NCI-H2227 (cell line): ENCODE data around the gene RBM33.

ENCODE experiments used
- DNase-seq: peaks from one replicate; lab custom pipeline; 2025; ENCODE audit not compliant: unreplicated experiment; lab: John Stamatoyannopoulos, UW

The RBM33 gene

GRCh38 chr7:155741805-155742204 lies 97.3 kb downstream of the RBM33 start:
- DNase-seq = no peak

GRCh38 chr7:155743177-155743576 lies 98.7 kb downstream of the RBM33 start:
- DNase-seq = no peak

DNA sequence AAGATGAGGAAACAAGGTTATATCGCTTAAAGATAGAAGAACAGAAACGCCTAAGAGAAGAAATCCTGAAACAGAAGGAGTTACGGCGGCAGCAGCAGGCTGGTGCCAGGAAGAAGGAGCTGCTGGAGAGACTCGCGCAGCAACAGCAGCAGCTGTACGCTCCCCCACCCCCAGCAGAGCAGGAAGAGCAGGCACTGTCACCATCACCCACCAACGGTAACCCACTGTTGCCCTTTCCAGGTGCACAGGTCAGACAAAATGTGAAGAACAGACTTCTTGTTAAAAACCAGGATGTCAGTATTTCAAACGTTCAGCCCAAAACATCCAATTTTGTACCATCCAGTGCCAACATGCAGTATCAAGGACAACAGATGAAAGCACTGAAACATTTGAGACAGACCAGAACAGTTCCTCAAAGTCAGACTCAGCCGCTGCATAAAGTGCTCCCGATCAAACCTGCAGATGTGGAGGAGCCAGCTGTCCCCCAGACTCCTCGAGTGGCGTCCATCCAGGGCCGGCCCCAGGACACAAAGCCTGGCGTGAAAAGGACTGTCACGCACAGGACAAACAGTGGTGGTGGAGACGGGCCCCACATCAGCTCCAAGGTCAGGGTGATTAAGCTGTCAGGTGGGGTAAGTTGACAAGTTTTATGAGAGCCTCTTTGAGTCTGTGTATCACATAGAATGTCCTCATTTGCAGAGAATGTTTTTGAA lies 100.7 kb downstream of the RBM33 start:
- DNase-seq = no peak

GRCh38 chr7:155745737-155746136 lies 101.3 kb downstream of the RBM33 start:
- DNase-seq = no peak

DNA sequence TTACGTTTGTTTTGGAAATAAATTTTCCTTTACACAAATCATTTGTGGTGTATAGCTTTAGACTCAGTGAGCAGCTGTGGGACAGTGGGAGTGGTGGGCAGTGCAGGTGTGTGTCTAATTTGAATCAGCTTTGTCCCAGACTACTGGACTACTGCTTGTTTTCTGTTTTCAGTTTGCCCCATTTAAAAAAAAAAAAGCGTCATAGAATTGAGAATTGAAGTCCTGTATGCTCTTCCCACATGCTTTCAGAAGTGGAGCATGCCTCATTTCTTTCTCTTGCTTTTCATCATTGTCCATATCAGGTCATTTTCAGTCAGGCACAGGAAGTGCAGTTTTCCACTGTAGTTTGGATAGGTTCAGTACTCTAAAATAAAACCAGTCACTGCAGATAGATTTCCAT lies 101.7 kb downstream of the RBM33 start:
- DNase-seq = no peak

- no peak for DNase-seq
Observed at GRCh38 chr7:155747209-155747608, 102.7 kb downstream of the RBM33 start.

GRCh38 chr7:155749578-155749977 lies 105.1 kb downstream of the RBM33 start:
- DNase-seq = no peak

DNA sequence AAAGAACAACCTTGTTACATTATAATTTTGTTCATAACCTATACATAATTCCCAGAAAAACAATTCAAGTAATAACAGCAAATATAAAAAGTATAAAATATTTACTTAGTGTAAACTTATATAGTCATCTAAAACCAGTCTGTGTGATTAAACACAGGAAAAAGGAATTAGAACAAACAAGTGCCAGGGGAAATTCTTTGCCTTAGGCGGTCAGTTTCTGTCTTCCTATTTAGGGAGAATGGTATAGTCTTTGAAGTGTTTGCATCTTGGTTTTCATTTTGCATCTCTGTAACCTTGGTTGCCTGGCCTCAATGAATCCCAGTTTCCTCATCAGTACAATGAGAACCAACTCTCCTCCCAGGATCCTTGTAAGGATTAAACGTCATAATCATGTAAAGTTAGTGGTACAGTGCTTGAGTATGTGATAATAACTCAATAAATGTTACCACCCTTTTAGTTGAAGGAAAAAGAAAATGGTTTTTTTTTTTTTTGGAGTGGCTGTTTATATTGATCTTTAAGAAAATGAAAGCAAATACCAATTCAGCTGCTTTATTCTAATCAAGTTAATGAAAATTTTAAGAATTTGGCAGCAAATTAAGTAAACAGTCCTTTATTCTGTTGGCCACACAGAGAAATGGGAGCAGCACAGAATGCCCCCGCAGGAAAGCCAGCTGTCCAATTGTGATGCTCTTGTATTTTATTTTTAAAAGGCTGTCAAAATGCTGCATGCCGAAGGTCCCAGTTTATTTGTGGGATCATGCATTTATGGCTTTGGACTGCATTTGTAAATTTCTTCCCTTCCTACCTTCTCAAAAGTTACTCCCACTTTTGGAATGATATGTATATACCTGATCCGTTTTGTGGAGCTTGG lies 106.0 kb downstream of the RBM33 start:
- no peak for DNase-seq

GRCh38 chr7:155751409-155751808 lies 106.9 kb downstream of the RBM33 start:
- DNase-seq = no peak

- no peak for DNase-seq
Observed at GRCh38 chr7:155752756-155753445, 108.4 kb downstream of the RBM33 start.

DNA sequence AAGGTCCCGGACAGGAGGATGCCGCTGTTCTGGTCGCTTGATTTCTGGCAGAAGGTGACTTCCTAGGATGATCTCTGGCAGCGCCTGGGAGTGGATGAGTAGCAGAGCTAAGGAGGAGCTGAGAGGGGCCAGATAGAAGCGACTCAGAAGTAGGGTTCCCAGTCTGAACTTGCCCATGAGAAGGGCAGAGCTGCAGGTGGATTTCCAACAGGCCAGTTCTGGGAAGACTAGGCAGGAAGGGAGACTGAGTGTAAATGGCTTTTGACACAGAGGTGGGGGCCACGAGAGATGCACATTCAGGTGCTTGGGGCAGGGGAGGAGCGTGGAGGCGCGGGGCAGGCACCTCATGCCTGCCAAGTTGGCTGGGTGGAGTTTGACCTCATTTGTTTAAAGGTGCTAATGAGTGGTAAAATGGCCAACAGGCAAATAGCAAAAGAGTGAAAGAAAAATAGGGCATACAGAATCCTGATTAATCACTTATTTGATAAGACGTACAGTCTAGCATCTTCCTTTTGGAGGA lies 109.0 kb downstream of the RBM33 start:
- no peak for DNase-seq

GRCh38 chr7:155754165-155754564 lies 109.7 kb downstream of the RBM33 start:
- DNase-seq = no peak

DNA sequence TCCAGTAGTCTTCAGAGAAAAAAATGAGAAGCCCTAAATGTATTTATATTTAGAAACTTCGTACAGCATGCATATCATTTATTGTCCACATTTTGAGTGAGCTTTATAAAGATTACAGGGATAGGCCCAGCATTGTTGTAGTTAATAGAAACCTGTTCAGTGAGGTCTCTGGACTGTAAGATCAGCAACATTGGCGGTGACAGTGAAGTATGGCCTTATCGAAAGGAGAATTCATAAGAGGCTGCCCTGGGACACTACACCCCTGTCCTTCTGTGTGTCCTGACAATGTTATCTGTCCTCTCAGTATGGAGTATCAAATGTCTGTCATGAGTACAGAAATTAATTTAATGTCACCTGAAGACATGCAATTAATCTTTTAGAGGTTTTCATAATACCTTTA lies 110.6 kb downstream of the RBM33 start:
- DNase-seq = no peak

GRCh38 chr7:155756322-155756721 lies 111.9 kb downstream of the RBM33 start:
- DNase-seq = no peak

DNA sequence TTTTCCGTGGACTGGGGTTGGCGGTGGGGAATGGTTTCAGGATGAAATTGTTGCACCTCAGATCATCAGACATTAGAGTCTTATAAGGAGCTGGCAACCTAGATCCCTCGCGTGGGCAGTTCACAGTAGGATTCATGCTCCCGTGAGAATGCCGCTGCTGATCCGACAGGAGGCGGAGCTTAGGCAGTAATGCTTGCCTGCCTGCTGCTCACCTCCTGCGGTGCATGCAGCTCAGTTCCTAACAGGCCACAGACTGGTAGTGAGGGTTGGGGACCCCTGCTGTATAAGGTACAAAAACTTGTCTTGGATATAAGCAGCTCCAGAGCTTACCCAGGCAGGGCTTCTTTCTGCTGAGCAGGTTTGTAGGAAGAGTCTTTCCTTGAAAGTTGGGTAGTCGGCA lies 113.9 kb downstream of the RBM33 start:
- no peak for DNase-seq

DNA sequence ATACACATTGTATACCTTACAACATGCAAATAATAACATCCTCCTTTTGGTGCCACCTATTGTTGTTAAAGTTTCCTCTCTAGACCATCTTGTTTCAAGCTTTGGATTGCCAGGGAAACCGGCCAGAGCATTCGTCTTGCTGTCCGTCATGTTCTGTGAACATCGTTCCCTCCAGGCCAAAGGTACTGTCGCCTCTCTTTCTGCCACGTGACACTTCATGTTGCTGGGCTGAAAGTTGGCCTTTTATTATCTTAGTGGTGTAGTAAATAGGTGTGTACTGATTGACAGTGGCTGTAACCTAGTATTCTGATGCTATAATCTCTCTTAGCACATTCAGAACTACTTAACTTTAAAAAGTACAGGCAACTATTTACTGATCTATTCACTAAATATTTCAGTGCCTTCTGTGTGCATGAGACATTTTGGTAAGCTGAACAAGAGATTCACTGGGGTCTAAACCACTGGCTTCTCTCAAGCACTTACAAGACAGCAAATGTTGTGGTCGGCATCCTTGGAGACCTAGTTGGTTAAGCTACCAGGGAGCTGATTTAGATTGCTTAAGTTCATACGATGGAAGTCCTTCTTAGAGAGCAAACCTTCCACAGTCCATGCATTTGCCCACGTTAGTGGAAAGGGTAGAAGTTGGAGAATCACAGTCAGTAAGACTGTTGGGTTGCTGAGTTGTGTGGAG lies 115.4 kb downstream of the RBM33 start:
- DNase-seq = no peak

DNA sequence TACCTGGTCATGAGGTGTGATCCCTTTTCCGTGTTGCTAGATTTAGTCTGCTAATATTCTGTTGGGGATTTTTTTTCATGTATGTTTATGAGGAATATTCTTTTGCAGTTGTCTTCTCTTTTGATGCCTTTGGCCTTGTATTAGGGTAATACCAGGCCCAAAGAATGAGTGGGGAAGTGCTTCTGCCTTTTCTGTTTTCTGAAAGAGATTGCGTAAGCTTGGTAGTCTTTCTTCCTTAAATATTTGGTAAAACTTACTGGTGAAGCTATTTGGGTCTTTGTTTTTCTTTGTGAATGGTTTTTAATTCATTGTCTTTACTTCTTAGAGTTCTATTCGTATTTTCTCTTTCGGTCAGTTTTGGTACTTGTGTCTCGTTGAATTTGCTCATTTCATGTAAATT lies 116.7 kb downstream of the RBM33 start:
- DNase-seq = no peak

DNA sequence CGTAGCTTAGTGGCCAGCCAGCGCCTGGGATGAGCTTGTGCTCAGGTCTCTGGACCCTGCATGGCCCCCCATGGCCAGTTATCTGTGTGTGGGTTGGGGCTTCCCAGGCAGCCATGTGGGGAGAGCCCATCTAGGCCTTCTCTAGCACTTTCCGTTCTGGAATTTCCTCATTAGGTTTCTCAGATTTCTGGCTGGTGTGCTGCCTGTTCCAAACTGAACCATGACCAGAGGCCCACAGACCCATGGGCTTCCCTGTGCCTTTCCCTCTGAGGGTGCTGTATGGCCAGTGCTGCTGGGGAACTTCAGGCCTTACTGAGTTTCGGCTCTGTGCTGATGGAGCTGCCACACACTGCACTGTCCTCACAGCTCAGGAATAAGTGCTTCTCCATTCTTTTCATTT lies 117.6 kb downstream of the RBM33 start:
- DNase-seq = no peak

- DNase-seq = no peak
Observed at GRCh38 chr7:155762655-155763054, 118.2 kb downstream of the RBM33 start.

DNA sequence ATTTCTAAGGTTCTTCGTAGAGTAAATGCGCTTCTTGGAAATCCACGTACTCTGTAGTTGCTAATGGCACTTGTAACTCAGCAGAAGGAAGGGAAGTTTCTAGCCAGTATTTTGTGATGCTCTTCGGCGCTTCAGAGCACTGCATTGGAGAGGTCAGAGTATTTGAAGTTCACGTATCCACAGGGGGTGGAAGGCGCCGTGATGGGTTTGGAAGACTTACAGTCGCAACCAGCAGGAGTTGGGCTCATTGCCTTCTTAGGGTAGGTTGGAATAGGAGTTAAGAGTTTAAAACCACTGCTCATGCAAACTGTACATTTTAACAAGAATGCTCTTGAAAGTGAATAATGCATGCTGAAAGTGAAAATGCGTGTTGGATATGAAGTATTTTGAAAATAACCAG lies 118.7 kb downstream of the RBM33 start:
- DNase-seq = no peak
